Adrenal gland (tissue), 5 donors: ENCODE results near the gene ITPKA.

Experiments used
- POLR2A ChIP-seq, 2 donors: fragments of 450-650 bp; IDR thresholded peaks; one replicate each; pipeline ENCODE4 v1.6.1; 2017; ENCODE audit warnings: antibody characterized with exemption in 2 of 2, mild to moderate bottlenecking in 2 of 2, moderate library complexity in 1 of 2
- TF ChIP-seq, protein P1 (sequence below), 6 experiments: fragments of 450-650 bp in 4 of 6; fragments of 200-600 bp in 2 of 6; sonication (generic) in 1 of 6; IDR thresholded peaks; 1 replicate in 5 of 6; 2 replicates in 1 of 6; pipeline versions ENCODE4 v1.5.1 to v1.8.0; 2016 to 2021; ENCODE audit warnings: antibody characterized with exemption in 6 of 6, mild to moderate bottlenecking in 2 of 6, moderate library complexity in 1 of 6
- donor health status: DM: no; HTN: no; CAD: no.

DNA sequence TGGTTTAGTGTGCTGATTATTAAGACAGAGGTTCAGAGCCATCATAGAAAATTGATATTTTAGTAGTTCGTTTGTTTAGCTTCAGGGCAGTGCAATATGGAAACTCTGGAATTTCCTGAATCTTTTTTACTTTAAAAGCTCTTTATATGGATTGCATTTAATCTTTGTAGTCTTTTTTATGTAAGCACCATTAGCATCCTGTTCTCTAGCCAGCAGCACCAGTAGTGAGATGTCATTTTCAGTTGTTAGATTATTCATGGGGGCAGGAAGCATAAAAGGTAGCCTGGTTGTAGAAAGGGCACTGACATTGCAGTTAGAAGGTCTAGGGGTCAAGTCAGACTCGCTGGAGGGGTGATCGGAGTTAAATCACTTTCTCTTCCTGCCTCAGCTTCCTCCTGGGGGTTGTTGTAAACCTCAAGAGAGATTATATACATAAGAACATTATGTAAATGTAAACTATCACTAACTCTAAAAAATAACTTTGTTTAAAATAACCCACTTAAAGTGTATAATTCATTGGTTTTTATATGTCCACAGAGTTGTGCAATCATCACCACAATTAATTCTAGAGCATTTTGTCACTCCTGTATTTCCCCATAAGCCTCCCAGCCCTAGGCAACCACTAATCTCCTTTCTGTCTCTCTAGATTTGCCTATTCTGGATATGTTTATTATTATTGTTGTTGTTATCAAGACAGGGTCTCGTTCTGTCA lies 31.4 kb upstream of the ITPKA start:
- TF ChIP-seq POLR2A (IDR thresholded peaks at IDR 0.05): no peak
- TF ChIP-seq, protein P1, sequence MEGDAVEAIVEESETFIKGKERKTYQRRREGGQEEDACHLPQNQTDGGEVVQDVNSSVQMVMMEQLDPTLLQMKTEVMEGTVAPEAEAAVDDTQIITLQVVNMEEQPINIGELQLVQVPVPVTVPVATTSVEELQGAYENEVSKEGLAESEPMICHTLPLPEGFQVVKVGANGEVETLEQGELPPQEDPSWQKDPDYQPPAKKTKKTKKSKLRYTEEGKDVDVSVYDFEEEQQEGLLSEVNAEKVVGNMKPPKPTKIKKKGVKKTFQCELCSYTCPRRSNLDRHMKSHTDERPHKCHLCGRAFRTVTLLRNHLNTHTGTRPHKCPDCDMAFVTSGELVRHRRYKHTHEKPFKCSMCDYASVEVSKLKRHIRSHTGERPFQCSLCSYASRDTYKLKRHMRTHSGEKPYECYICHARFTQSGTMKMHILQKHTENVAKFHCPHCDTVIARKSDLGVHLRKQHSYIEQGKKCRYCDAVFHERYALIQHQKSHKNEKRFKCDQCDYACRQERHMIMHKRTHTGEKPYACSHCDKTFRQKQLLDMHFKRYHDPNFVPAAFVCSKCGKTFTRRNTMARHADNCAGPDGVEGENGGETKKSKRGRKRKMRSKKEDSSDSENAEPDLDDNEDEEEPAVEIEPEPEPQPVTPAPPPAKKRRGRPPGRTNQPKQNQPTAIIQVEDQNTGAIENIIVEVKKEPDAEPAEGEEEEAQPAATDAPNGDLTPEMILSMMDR (IDR thresholded peaks at IDR 0.05): no peak
